Stimulated activated CD4-positive, alpha-beta T cell treated with anti-CD3 and anti-CD28 coated beads, Interleukin-2, amount 100 ng/mL, for 4 hours (primary cell): ENCODE results near the gene ZRANB3.
"Not testable (repeated sequence)": the region's sequence is repeated elsewhere in the genome, so short reads cannot be mapped to it uniquely, and the experiment has no call there.

Source experiments
- DNase-seq: peaks from one replicate; pipeline ENCODE4 v3.0.0-alpha.2; 2020; ENCODE audit warnings: low read depth

The ZRANB3 gene

GRCh38 chr2:135124924-135125886 lies 405.8 kb downstream of the ZRANB3 start:
- DNase-seq = no peak

GRCh38 chr2:135121658-135122039 lies 409.4 kb downstream of the ZRANB3 start:
- not testable (repeated sequence) for DNase-seq

- no peak for DNase-seq
Measured at GRCh38 chr2:135121016-135121657, 409.9 kb downstream of the ZRANB3 start.

- no peak for DNase-seq
Measured at GRCh38 chr2:135119582-135119981, 411.4 kb downstream of the ZRANB3 start.

- DNase-seq = no peak
Measured at GRCh38 chr2:135113322-135113721, 417.7 kb downstream of the ZRANB3 start.

- DNase-seq = not testable (repeated sequence)
Measured at GRCh38 chr2:135105513-135106316, 425.3 kb downstream of the ZRANB3 start.

- no peak for DNase-seq
Measured at GRCh38 chr2:135103843-135104242, 427.2 kb downstream of the ZRANB3 start.

- DNase-seq = no peak
Measured at GRCh38 chr2:135099802-135100483, 431.1 kb downstream of the ZRANB3 start.

- no peak for DNase-seq
Measured at GRCh38 chr2:135097532-135098231, 433.3 kb downstream of the ZRANB3 start.

- DNase-seq = no peak
Measured at GRCh38 chr2:135096665-135097446, 434.2 kb downstream of the ZRANB3 start.

GRCh38 chr2:135095591-135095990 lies 435.4 kb downstream of the ZRANB3 start:
- DNase-seq = no peak

GRCh38 chr2:135094508-135094907 lies 436.5 kb downstream of the ZRANB3 start:
- no peak for DNase-seq

- DNase-seq = no peak
Measured at GRCh38 chr2:135093670-135094330, 437.2 kb downstream of the ZRANB3 start.

GRCh38 chr2:135093193-135093592 lies 437.8 kb downstream of the ZRANB3 start:
- no peak for DNase-seq

- no peak for DNase-seq
Measured at GRCh38 chr2:135091681-135092080, 439.3 kb downstream of the ZRANB3 start.

GRCh38 chr2:135089597-135089996 lies 441.4 kb downstream of the ZRANB3 start:
- not testable (repeated sequence) for DNase-seq
